Mucosa of descending colon (tissue), 3 donors: Measurements from ENCODE around the gene NFASC. TPM values are rescaled to one million over a fixed set of nuclear protein-coding genes. Genes with fewer than 3 reads are reported as not detected.

ENCODE experiments used
- ATAC-seq: fragments of 200-7000 bp; cut with Tn5 transposase; one replicate; pipeline ENCODE4 v1.9.1; 2020; ENCODE audit warnings: mild to moderate bottlenecking, moderate library complexity
- DNase-seq, 3 donors: peaks; one replicate each; pipeline ENCODE4 v3.0.0-alpha.2; 2020
- H3K36me3 ChIP-seq: fragments of 200-600 bp; one replicate; pipeline ENCODE4 v1.8.0; 2021; ENCODE audit warnings: low read depth, mild to moderate bottlenecking
- H3K4me1 ChIP-seq: fragments of 200-600 bp; one replicate; pipeline ENCODE4 v1.8.0; 2021; ENCODE audit warnings: low read depth, mild to moderate bottlenecking
- H3K4me3 ChIP-seq: fragments of 200-600 bp; one replicate; pipeline ENCODE4 v1.8.0; 2021; ENCODE audit warnings: mild to moderate bottlenecking
- H3K9me3 ChIP-seq: fragments of 200-600 bp; one replicate; pipeline ENCODE4 v1.8.0; 2021; ENCODE audit warnings: mild to moderate bottlenecking
- CTCF ChIP-seq: fragments of 200-600 bp; IDR thresholded peaks from one replicate; pipeline ENCODE4 v1.8.0; 2022; ENCODE audit warnings: antibody characterized with exemption, mild to moderate bottlenecking
- intact Hi-C, 2 donors: fragments of 100-400 bp; cut with DNase I in 1 of 2; cut with micrococcal nuclease in 1 of 2; formaldehyde crosslinking; loops; one replicate each; pipeline versions ENCODE4 v1.11.0 to v1.11.1; 2022; cut with DNase I, micrococcal nuclease
- total RNA-seq, 3 donors: library from RNA; stranded (reverse); fragmentation: NEBNext Ultra II Directional in 2 of 3; extraction: Animal tissue kit (Norgen Biotek cat#: 25700) in 2 of 3; gene quantifications; one replicate each; pipeline versions ENCODE4 v1.2.1 to v1.2.4, GENCODE V29; 2021 to 2023
- donor health status: DM: no; HTN: no; CAD: no; lungs with moderate emphysema.
- donor health status: DM: no; HTN: no; CAD: no.
- donor health status: DM: no; HTN: yes; CAD: no.

NFASC gene
- total RNA-seq, 3 donors from 2014 or later = 12.3 to 27.6 (median 22.7) TPM

- no peak for ATAC-seq
- Histone ChIP-seq H3K4me3 (no peak overlapping the region), H3K36me3 (no peaks in the 10 kb centered on the region), H3K9me3 (no peaks in the 10 kb centered on the region), H3K4me1 (no peaks in the 10 kb centered on the region)
- no peak for DNase-seq
- intact Hi-C loops = no loop called here
- TF ChIP-seq CTCF = no peak
These were observed 2.9 kb upstream of the NFASC start for GRCh38 chr1:204867666-204868339.

GRCh38 chr1:204868340-204868700 lies 2.3 kb upstream of the NFASC start:
- H3K4me3 ChIP-seq = no peak overlapping the region
- H3K36me3 ChIP-seq = no peaks in the 10 kb centered on the region
- ATAC-seq (no peak), DNase-seq (no peak)
- TF ChIP-seq CTCF = no peak
- H3K4me1 ChIP-seq = no peaks in the 10 kb centered on the region
- H3K9me3 ChIP-seq = no peaks in the 10 kb centered on the region
- intact Hi-C loops = no loop called here

DNA sequence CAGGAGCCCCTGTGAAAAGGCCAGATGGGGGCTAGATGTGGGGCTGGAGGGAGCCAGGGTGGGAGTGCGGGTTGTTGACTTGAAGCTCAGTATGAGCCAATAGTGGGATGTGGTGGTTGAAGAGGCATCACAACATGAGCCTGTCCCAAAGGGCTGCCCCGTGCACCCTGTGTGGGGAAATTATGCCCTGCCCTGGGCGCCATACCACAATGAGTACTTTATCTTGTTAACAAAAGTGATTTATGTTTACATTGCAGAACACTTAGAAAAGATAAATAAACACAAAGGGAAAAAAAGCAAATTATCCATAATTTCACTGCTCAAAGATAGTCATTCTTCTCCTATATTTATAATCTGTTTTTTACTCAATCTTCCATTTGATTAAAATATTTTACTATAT lies 1.6 kb upstream of the NFASC start:
- no peak for DNase-seq
- no peak for ATAC-seq
- TF ChIP-seq CTCF = no peak

DNA sequence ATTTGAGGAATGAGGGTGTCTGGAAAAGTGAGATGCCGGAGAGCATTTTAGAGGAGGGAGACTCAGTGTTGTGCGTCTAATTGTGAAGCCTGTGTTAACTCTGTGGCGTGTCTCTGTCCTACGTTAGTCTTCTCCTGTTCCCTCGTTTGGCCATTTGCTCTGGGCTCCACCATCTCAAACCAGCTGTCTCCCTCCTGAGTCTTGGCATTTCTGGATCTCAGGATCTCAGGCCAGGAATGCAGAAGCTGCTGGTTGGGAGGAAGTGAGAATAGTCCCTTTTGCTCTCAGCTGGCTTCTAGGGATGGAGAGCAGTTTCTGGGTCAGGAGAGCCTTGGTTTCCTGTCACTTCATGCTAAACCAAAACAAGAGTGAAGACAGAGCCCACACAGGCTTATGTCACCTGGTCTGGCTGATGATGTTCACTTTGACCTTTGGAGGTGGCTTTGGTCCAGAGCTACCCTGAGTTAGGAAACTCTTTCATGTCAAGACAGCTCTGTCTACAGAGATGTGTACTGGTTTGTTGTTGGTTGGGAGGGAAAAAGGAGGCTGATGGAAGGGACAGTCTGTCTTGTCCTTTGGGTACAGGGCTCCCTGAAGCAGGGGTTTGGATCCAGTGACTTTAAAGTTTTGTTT lies 859 bp downstream of the NFASC start:
- ATAC-seq (no peak), DNase-seq (no peak)
- Histone ChIP-seq H3K9me3 (no peaks in the 10 kb centered on the region), H3K4me3 (no peak overlapping the region), H3K4me1 (no peaks in the 10 kb centered on the region), H3K36me3 (no peaks in the 10 kb centered on the region)
- no peak for TF ChIP-seq CTCF
- intact Hi-C loops = no loop called here

More for the DNA sequence above, 1.6 kb upstream of the NFASC start:
- intact Hi-C loops = no loop called here
- no peaks in the 10 kb centered on the region for H3K9me3 ChIP-seq
- H3K36me3 ChIP-seq = no peaks in the 10 kb centered on the region
- H3K4me1 ChIP-seq = no peaks in the 10 kb centered on the region
- no peak overlapping the region for H3K4me3 ChIP-seq

- Histone ChIP-seq H3K4me3 (no peak overlapping the region), H3K36me3 (no peaks in the 10 kb centered on the region), H3K4me1 (no peaks in the 10 kb centered on the region), H3K9me3 (no peaks in the 10 kb centered on the region)
- ATAC-seq (no peak), DNase-seq (no peak)
- no peak for TF ChIP-seq CTCF
- intact Hi-C loops = no loop called here
These were observed 1.7 kb downstream of the NFASC start for GRCh38 chr1:204872262-204872881.
